Tibial nerve (tissue), 3 donors: ENCODE data around the gene FATE1.

Experiments used
- POLR2A ChIP-seq, 2 donors: fragments of 450-650 bp; IDR thresholded peaks; one replicate each; pipeline ENCODE4 v1.6.1; 2017; ENCODE audit warnings: antibody characterized with exemption in 2 of 2, mild to moderate bottlenecking in 2 of 2, moderate library complexity in 2 of 2
- TF ChIP-seq, protein P1 (sequence below), 5 experiments: fragments of 200-600 bp in 3 of 5; fragments of 450-650 bp in 2 of 5; sonication (generic) in 3 of 5; IDR thresholded peaks; one replicate each; pipeline ENCODE4 v1.5.1; 2016 to 2019; ENCODE audit warnings: antibody characterized with exemption in 5 of 5, mild to moderate bottlenecking in 3 of 5, moderate library complexity in 2 of 5

DNA sequence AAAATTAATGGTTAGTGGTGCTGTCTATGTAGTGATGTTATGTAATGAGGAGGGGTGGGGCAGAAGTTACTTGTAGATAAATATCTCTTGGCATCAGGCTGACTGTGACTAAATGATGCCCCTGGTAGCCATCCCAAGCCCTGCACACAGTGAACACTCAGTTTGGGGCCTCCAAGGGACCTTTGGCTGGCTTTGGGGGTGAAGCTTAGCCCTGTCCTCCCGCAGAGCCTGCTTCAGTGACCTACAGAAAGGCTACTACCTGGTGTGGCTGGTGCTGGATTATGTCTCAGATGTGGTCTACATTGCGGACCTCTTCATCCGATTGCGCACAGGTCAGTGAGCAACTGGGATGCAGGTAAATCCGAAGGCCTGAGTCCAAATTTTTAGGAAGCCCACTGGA lies 26.5 kb downstream of the FATE1 start:
- TF ChIP-seq POLR2A (IDR thresholded peaks at IDR 0.05), result no peak
- TF ChIP-seq, protein P1, sequence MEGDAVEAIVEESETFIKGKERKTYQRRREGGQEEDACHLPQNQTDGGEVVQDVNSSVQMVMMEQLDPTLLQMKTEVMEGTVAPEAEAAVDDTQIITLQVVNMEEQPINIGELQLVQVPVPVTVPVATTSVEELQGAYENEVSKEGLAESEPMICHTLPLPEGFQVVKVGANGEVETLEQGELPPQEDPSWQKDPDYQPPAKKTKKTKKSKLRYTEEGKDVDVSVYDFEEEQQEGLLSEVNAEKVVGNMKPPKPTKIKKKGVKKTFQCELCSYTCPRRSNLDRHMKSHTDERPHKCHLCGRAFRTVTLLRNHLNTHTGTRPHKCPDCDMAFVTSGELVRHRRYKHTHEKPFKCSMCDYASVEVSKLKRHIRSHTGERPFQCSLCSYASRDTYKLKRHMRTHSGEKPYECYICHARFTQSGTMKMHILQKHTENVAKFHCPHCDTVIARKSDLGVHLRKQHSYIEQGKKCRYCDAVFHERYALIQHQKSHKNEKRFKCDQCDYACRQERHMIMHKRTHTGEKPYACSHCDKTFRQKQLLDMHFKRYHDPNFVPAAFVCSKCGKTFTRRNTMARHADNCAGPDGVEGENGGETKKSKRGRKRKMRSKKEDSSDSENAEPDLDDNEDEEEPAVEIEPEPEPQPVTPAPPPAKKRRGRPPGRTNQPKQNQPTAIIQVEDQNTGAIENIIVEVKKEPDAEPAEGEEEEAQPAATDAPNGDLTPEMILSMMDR (IDR thresholded peaks at IDR 0.05), result no peak
